Right atrium auricular region (tissue), 2 donors: ENCODE measurements around the gene ADAM22. TPM values are rescaled to one million over a fixed set of nuclear protein-coding genes. Genes with fewer than 3 reads are reported as not detected.

Source experiments
- DNase-seq: peaks from one replicate; pipeline ENCODE4 v3.0.0-alpha.2; 2019; ENCODE audit warnings: low spot score
- H3K27ac ChIP-seq, 2 donors: fragments of 200-600 bp; sonication (generic); 1 replicate in 1 of 2; 2 replicates in 1 of 2; pipeline ENCODE4 v1.5.1; 2016 to 2019
- H3K27me3 ChIP-seq, 2 donors: fragments of 200-600 bp; sonication (generic); one replicate each; pipeline versions ENCODE4 v1.5.1 to v1.6.0; 2017 to 2019
- H3K36me3 ChIP-seq: fragments of 200-600 bp; sonication (generic); one replicate; pipeline ENCODE4 v1.5.1; 2016
- H3K4me1 ChIP-seq, 2 donors: fragments of 200-600 bp; sonication (generic); one replicate each; pipeline versions ENCODE4 v1.5.1 to v1.6.0; 2017 to 2019
- H3K4me3 ChIP-seq, 2 donors: fragments of 200-600 bp; sonication (generic); 1 replicate in 1 of 2; 2 replicates in 1 of 2; pipeline ENCODE4 v1.5.1; 2017 to 2019; ENCODE audit warnings: mild to moderate bottlenecking in 1 of 2, moderate library complexity in 1 of 2
- H3K9me3 ChIP-seq, 2 donors: fragments of 200-600 bp; sonication (generic); one replicate each; pipeline ENCODE4 v1.5.1; 2019
- total RNA-seq, 2 donors: library from RNA; depleted of rRNA; stranded (reverse); fragments of >200 nt; gene quantifications; one replicate each; pipeline ENCODE4 v1.1.0, GENCODE V29; 2016
- TF ChIP-seq, protein P1 (sequence below), 2 donors: fragments of 200-600 bp; sonication (generic); IDR thresholded peaks; one replicate each; pipeline ENCODE4 v1.5.1; 2019; ENCODE audit warnings: antibody characterized with exemption in 2 of 2

ADAM22 gene
- total RNA-seq, 2 donors from 2014 or later: 1.9 to 3.9 TPM

DNA sequence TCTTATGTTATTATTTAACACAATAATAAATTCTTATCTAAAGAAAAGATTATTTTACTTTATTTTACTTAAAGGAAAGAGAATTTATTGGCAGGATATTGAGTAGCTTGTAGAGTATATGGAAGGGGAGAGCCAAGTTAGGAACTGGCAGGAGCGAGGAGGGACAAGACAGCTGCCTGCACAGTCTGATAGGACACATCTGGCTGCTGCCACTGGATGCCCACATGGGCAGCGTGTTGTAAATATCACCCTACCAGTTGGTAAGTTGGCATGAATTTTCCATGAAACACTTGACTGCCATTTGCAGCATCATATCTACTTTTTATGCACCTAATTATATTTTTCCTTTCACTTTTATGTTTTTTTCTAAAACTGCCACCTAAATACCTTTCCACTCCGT lies 266.2 kb downstream of the ADAM22 start:
- H3K36me3 ChIP-seq: peaks cover 35% of the 10 kb centered on the region

DNA sequence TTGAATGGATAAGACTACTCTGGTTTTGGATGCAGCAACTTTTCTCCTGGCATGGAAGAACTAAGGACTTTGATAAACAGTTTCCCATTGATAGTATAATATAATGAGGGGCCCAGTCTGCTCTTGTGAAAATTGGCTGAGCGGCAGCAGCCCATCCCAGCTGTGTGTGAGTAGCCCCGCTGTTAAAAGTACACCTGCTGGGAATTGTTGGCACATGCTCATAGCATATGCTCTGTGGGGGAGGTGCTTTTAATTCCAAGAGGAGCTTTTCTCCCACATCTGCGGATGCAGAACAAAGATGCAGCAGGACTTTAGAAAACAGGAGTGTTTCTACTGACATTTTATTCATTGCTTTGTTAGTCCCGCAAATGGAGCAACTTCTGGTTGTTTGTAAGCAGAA lies 266.7 kb downstream of the ADAM22 start:
- no peak overlapping the region for H3K4me3 ChIP-seq
- no peak for DNase-seq
- H3K36me3 ChIP-seq: peaks cover 40% of the 10 kb centered on the region
- TF ChIP-seq, protein P1, sequence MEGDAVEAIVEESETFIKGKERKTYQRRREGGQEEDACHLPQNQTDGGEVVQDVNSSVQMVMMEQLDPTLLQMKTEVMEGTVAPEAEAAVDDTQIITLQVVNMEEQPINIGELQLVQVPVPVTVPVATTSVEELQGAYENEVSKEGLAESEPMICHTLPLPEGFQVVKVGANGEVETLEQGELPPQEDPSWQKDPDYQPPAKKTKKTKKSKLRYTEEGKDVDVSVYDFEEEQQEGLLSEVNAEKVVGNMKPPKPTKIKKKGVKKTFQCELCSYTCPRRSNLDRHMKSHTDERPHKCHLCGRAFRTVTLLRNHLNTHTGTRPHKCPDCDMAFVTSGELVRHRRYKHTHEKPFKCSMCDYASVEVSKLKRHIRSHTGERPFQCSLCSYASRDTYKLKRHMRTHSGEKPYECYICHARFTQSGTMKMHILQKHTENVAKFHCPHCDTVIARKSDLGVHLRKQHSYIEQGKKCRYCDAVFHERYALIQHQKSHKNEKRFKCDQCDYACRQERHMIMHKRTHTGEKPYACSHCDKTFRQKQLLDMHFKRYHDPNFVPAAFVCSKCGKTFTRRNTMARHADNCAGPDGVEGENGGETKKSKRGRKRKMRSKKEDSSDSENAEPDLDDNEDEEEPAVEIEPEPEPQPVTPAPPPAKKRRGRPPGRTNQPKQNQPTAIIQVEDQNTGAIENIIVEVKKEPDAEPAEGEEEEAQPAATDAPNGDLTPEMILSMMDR (IDR thresholded peaks at IDR 0.05): no peak
- no peaks in the 10 kb centered on the region for H3K4me1 ChIP-seq
- H3K9me3 ChIP-seq: no peaks in the 10 kb centered on the region
- H3K27ac ChIP-seq: no peak overlapping the region
- no peaks in the 10 kb centered on the region for H3K27me3 ChIP-seq

More for the DNA sequence above, 266.2 kb downstream of the ADAM22 start:
- H3K27ac ChIP-seq: no peak overlapping the region
- H3K9me3 ChIP-seq: no peaks in the 10 kb centered on the region
- DNase-seq: no peak
- H3K4me3 ChIP-seq: no peak overlapping the region
- H3K27me3 ChIP-seq: no peaks in the 10 kb centered on the region
- no peaks in the 10 kb centered on the region for H3K4me1 ChIP-seq
- TF ChIP-seq, protein P1 (IDR thresholded peaks at IDR 0.05): no peak

DNA sequence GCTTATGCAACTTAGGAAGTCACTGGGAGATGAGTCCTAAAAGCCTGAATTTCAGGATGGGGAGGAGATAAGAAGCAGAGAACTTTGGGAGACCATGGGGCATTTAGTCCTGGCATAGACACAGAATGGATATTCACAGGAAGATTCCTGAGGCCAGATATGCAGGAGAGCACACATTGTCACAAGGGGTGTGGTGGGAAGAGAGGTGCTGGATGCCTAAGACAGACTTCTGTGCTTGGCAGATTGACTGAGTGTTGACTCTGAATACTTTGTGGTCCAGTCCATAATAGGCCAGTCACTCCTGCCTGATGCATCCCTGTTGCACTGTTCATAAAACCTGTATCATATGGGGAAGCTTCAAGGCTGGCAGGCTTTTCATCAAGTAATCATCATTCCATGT lies 267.3 kb downstream of the ADAM22 start:
- Histone ChIP-seq H3K4me1 (no peaks in the 10 kb centered on the region), H3K27ac (no peak overlapping the region), H3K27me3 (no peaks in the 10 kb centered on the region), H3K9me3 (no peaks in the 10 kb centered on the region), H3K36me3 (peaks cover 45% of the 10 kb centered on the region), H3K4me3 (no peak overlapping the region)
- TF ChIP-seq, protein P1 (IDR thresholded peaks at IDR 0.05): no peak
- no peak for DNase-seq

DNA sequence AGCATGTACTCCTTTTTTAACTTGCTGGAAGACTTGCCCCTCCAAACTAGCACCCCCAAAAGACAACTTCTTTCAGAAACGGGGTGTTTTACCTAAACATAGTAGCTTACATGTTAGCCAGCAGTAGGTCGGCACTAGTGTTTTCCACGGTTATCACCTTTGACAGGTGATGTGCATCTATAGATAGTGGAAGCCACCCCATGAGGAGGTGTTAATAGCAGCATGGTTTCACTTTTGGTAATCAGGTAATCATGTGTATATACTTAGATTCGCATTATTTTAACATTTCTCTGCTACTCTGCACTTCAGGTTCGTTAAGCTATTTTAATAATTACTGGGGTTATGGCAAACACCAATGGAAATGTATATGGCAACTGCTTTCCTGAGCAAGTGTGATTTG lies 268.2 kb downstream of the ADAM22 start:
- Histone ChIP-seq H3K4me3 (no peak overlapping the region), H3K4me1 (no peaks in the 10 kb centered on the region), H3K9me3 (no peaks in the 10 kb centered on the region), H3K27ac (no peak overlapping the region), H3K36me3 (peaks cover 55% of the 10 kb centered on the region), H3K27me3 (no peaks in the 10 kb centered on the region)
- no peak for DNase-seq
- TF ChIP-seq, protein P1 (IDR thresholded peaks at IDR 0.05): no peak

DNA sequence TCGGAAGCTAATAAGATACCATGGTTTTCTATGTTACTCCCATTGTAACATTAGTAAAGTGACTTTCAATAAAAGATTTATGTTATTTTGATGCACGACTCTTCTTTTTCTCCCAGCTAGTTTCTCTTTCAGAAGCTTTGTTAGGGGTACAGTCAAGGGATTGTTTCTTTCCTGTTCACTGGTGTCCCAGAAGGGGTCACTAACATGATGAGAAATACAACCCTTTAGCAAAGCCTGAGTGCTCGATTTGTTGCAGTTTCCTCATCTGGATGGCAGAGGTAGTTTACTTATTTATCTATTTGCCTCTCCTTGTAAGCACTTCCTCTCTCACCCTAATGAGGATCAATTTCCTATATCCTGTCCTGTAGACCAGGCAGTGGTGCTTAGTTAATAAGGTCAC lies 268.7 kb downstream of the ADAM22 start:
- H3K36me3 ChIP-seq: peaks cover 60% of the 10 kb centered on the region
- TF ChIP-seq, protein P1 (IDR thresholded peaks at IDR 0.05): no peak
- no peaks in the 10 kb centered on the region for H3K9me3 ChIP-seq

DNA sequence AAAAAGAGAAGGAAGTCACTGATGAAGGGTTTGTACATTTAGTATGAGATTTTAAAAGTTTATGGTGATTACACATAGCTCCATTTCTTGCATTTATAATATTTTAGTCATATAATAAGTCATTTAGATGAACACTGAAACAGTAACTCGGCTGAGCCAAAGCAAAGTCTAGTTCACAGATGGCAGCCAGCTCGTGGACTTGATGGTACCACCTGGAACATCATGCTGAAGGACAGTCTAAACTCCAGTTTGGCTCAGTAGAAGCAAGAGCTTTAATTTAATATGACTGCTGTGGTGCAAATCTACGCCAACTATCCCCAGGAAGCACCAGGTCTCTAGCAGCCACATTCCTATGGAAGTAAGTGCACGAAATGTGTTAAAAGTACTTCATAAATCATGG lies 269.4 kb downstream of the ADAM22 start:
- Histone ChIP-seq H3K36me3 (peaks cover 66% of the 10 kb centered on the region), H3K27me3 (no peaks in the 10 kb centered on the region), H3K27ac (no peak overlapping the region), H3K9me3 (no peaks in the 10 kb centered on the region), H3K4me1 (no peaks in the 10 kb centered on the region), H3K4me3 (no peak overlapping the region)
- TF ChIP-seq, protein P1 (IDR thresholded peaks at IDR 0.05): no peak
- no peak for DNase-seq

More for the DNA sequence above, 268.7 kb downstream of the ADAM22 start:
- Histone ChIP-seq H3K27ac (no peak overlapping the region), H3K27me3 (no peaks in the 10 kb centered on the region), H3K4me1 (no peaks in the 10 kb centered on the region), H3K4me3 (no peak overlapping the region)
- no peak for DNase-seq
